Measurements from ENCODE around the gene TMEM178B. TPM values are rescaled to one million over a fixed set of nuclear protein-coding genes. Genes with fewer than 3 reads are reported as not detected.

Gene TMEM178B
- total RNA-seq, 2 experiments from 2014 or later, result not detected

DNA sequence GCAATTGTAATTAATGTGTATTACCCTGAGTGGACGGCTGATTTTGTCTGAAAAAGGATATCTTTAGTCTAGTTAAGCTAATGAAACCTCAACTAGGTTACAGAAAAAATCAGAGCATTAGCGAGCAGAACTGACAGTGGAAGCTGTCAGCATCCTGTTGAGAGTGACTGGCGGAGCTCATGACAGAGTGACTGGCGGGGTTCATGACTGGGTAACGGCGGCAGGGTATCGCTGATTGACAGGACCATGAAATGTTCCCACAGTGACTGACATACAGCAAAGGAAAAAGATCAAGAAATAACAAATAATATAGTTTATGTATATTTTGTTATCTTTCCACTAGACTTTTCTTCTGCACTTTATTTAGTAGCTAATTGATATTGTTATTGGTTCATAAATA, 274.9 kb downstream of the TMEM178B start:
- Mint-ChIP-seq H3K4me1 (ENCODE audit: low read depth) (no peaks in the 10 kb centered on the region), H3K27me3 (peaks cover 30% of the 10 kb centered on the region), H3K9me3 (no peaks in the 10 kb centered on the region), H3K36me3 (ENCODE audit: low read depth) (no peaks in the 10 kb centered on the region), H3K4me3 (no peak overlapping the region), H3K27ac (no peak overlapping the region)
- TF ChIP-seq, protein P1, sequence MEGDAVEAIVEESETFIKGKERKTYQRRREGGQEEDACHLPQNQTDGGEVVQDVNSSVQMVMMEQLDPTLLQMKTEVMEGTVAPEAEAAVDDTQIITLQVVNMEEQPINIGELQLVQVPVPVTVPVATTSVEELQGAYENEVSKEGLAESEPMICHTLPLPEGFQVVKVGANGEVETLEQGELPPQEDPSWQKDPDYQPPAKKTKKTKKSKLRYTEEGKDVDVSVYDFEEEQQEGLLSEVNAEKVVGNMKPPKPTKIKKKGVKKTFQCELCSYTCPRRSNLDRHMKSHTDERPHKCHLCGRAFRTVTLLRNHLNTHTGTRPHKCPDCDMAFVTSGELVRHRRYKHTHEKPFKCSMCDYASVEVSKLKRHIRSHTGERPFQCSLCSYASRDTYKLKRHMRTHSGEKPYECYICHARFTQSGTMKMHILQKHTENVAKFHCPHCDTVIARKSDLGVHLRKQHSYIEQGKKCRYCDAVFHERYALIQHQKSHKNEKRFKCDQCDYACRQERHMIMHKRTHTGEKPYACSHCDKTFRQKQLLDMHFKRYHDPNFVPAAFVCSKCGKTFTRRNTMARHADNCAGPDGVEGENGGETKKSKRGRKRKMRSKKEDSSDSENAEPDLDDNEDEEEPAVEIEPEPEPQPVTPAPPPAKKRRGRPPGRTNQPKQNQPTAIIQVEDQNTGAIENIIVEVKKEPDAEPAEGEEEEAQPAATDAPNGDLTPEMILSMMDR (IDR thresholded peaks at IDR 0.05), result no peak
- Histone ChIP-seq H3K27me3 (ENCODE audit: control insufficient read depth in 1 of 2, insufficient read depth in 2 of 2, low read length in 2 of 2) (no peaks in the 10 kb centered on the region), H3K27ac (ENCODE audit: low read depth in 1 of 2, low read length in 2 of 2) (no peak overlapping the region), H3K4me3 (ENCODE audit: low read length) (no peak overlapping the region), H3K9me3 (ENCODE audit: control insufficient read depth in 1 of 2, insufficient read depth in 1 of 2, low read length in 2 of 2) (peaks cover 0 to 4% of the 10 kb centered on the region in 2 experiments), H3K4me1 (ENCODE audit: insufficient read depth, low read length) (no peaks in the 10 kb centered on the region), H3K36me3 (ENCODE audit: insufficient read depth, low read length) (no peaks in the 10 kb centered on the region)
- intact Hi-C loops (cut with DNase I, micrococcal nuclease), result no loop called here
- ATAC-seq (ENCODE audit: poor library complexity), result no peak
- no peak for DNase-seq
- POLR2A ChIA-PET, result no interaction called here
- CTCF ChIA-PET, result no interaction called here

DNA sequence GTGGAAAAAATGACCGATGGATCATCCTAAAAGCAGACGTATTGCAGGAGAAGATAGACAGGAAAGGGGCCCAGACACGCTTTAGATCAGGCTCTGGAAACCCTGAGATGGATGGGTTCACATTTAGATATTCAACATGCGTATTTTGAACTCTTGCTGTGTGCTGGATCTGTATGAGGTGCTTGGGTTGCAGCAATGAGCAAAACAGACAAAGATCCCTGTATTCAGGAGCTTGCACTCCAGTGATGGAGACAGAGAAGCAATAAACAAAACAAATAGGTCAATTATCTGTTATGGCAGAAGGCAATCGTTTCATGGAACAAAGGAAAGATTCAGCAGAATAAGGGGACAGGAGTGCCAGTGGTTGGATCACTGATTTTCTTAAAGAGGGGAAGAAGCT, 275.5 kb downstream of the TMEM178B start:
- no peak for ATAC-seq (ENCODE audit: poor library complexity)
- H3K27ac ChIP-seq (ENCODE audit: low read depth in 1 of 2, low read length in 2 of 2), result no peak overlapping the region
- no peaks in the 10 kb centered on the region for H3K4me1 ChIP-seq (ENCODE audit: insufficient read depth, low read length)
- DNase-seq, result no peak
- Mint-ChIP-seq H3K9me3 (no peaks in the 10 kb centered on the region), H3K27me3 (peaks cover 30% of the 10 kb centered on the region), H3K27ac (no peak overlapping the region), H3K4me1 (ENCODE audit: low read depth) (no peaks in the 10 kb centered on the region), H3K36me3 (ENCODE audit: low read depth) (no peaks in the 10 kb centered on the region), H3K4me3 (no peak overlapping the region)
- ChIA-PET POLR2A (no interaction called here), CTCF (no interaction called here)
- no peaks in the 10 kb centered on the region for H3K36me3 ChIP-seq (ENCODE audit: insufficient read depth, low read length)
- H3K9me3 ChIP-seq (ENCODE audit: control insufficient read depth in 1 of 2, insufficient read depth in 1 of 2, low read length in 2 of 2), result peaks cover 0 to 4% of the 10 kb centered on the region in 2 experiments
- H3K4me3 ChIP-seq (ENCODE audit: low read length), result no peak overlapping the region
- H3K27me3 ChIP-seq (ENCODE audit: control insufficient read depth in 1 of 2, insufficient read depth in 2 of 2, low read length in 2 of 2), result no peaks in the 10 kb centered on the region
- TF ChIP-seq, protein P1 (IDR thresholded peaks at IDR 0.05), result no peak
- intact Hi-C loops (cut with DNase I, micrococcal nuclease), result no loop called here

DNA sequence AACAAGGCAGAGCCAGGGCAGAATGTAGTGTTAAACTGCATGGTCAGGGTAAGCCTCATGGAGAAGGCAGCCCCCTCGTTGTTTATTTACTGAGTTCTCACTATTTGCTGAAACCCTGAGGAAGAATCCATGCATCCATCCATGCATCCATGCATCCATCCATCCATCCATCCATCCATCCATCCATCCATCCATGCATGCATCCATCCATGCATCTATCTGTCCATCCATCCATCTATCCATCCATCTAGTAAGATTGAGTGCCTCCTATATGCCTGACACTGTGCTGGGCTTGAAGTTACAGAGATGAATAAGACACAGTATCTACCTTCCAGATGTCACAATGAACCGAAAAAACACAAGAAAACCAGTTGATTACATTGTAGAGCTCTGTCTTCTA, 275.9 kb downstream of the TMEM178B start:
- H3K27me3 Mint-ChIP-seq, result peaks cover 30% of the 10 kb centered on the region
- TF ChIP-seq, protein P1 (IDR thresholded peaks at IDR 0.05), result no peak
- H3K27ac ChIP-seq (ENCODE audit: low read depth in 1 of 2, low read length in 2 of 2), result no peak overlapping the region

More for the DNA sequence above, 275.9 kb downstream of the TMEM178B start:
- ChIA-PET POLR2A (no interaction called here), CTCF (no interaction called here)
- Mint-ChIP-seq H3K9me3 (no peaks in the 10 kb centered on the region), H3K4me1 (ENCODE audit: low read depth) (no peaks in the 10 kb centered on the region), H3K27ac (no peak overlapping the region), H3K36me3 (ENCODE audit: low read depth) (no peaks in the 10 kb centered on the region), H3K4me3 (no peak overlapping the region)
- Histone ChIP-seq H3K4me3 (ENCODE audit: low read length) (no peak overlapping the region), H3K4me1 (ENCODE audit: insufficient read depth, low read length) (no peaks in the 10 kb centered on the region), H3K9me3 (ENCODE audit: control insufficient read depth in 1 of 2, insufficient read depth in 1 of 2, low read length in 2 of 2) (peaks cover 0 to 4% of the 10 kb centered on the region in 2 experiments), H3K36me3 (ENCODE audit: insufficient read depth, low read length) (no peaks in the 10 kb centered on the region), H3K27me3 (ENCODE audit: control insufficient read depth in 1 of 2, insufficient read depth in 2 of 2, low read length in 2 of 2) (no peaks in the 10 kb centered on the region)
- no peak for ATAC-seq (ENCODE audit: poor library complexity)
- intact Hi-C loops (cut with DNase I, micrococcal nuclease), result no loop called here
- DNase-seq, result no peak

Data from CD4-positive, alpha-beta T cell (primary cell).